HCT116 (cell line): Measurements from ENCODE around the gene ZER1. TPM values are rescaled to one million over a fixed set of nuclear protein-coding genes. Genes with fewer than 3 reads are reported as not detected.
A peak's percentile ranks its signal among the peaks of the same experiment; 100 is the strongest.

ENCODE experiments used
- ATAC-seq: fragments of 200-7000 bp; cut with Tn5 transposase; 2 replicates; pipeline ENCODE4 v1.9.1; 2020; ENCODE audit warnings: mild to moderate bottlenecking, moderate library complexity
- BruUV-seq: library from RNA; stranded (reverse); fragments of 400-500 nt; replicated peaks from 2 replicates; lab custom pipeline; 2021; lab: Mats Ljungman, UMichigan
- CTCF ChIA-PET: fragments of 300-600 bp; sonication (Branson Sonifier 250); formaldehyde crosslinking; loops from one replicate; lab custom pipeline; 2021; ENCODE audit warnings: antibody characterized with exemption; lab: Charles Lee
- POLR2A ChIA-PET: fragments of 300-600, 350-600 bp; sonication (Branson Sonifier 250); formaldehyde crosslinking; loops from one replicate; lab custom pipeline; 2021; ENCODE audit warnings: antibody characterized with exemption; lab: Charles Lee
- RAD21 ChIA-PET, 2 experiments: fragments of 300-600 bp; sonication (Branson Sonifier 250); formaldehyde crosslinking; loops; one replicate each; lab custom pipeline; 2023; ENCODE audit warnings: low total read pairs in 2 of 2; ENCODE audit not compliant: uncharacterized antibody in 2 of 2, unreplicated experiment in 2 of 2, low non-redundant PET in 1 of 2; lab: Charles Lee
- DNase-seq: peaks from one replicate; pipeline ENCODE4 v3.0.0-alpha.2; 2010; ENCODE audit warnings: low read depth, low spot score
- H2AFZ ChIP-seq: fragments of 200-600 bp; shearing (Covaris generic), sonication (generic); 2 replicates; pipeline ENCODE4 v1.6.1; 2017; ENCODE audit warnings: low read depth, mixed run types, mixed read lengths, antibody characterized with exemption, low read length; ENCODE audit not compliant: poor library complexity, severe bottlenecking
- H3K27ac ChIP-seq: 2 replicates; pipeline ENCODE4 v1.5.1; 2012; ENCODE audit warnings: low read depth, low read length
- H3K27me3 ChIP-seq: fragments of 200-600 bp; sonication (generic); 2 replicates; pipeline ENCODE4 v1.6.1; 2016; ENCODE audit warnings: mixed run types, low read length, mixed read lengths; ENCODE audit not compliant: insufficient read depth
- H3K36me3 ChIP-seq, 2 experiments: fragments of 200-500 bp in 1 of 2; fragments of 200-600 bp in 1 of 2; sonication (Bioruptor generic) in 1 of 2; sonication (generic) in 1 of 2; 2 replicates each; pipeline versions ENCODE4 v1.5.1 to v1.6.1; 2014 to 2016; ENCODE audit warnings: low read length in 2 of 2, inconsistent platforms in 1 of 2, mixed read lengths in 1 of 2, mixed run types in 1 of 2; ENCODE audit not compliant: insufficient read depth in 2 of 2, control insufficient read depth in 1 of 2
- H3K4me1 ChIP-seq, 2 experiments: fragments of 200-600 bp in 1 of 2; sonication (generic) in 1 of 2; 2 replicates each; pipeline versions ENCODE4 v1.5.1 to v1.6.1; 2012 to 2017; ENCODE audit warnings: low read length in 2 of 2, inconsistent platforms in 1 of 2, mild to moderate bottlenecking in 1 of 2, mixed read lengths in 1 of 2, mixed run types in 1 of 2, moderate library complexity in 1 of 2; ENCODE audit not compliant: insufficient read depth in 2 of 2, control insufficient read depth in 1 of 2
- H3K4me2 ChIP-seq: fragments of 200-600 bp; sonication (generic); 2 replicates; pipeline ENCODE4 v1.6.1; 2017; ENCODE audit warnings: mixed run types, low read length, mixed read lengths
- H3K4me3 ChIP-seq, 2 experiments: fragments of 200-600 bp in 1 of 2; sonication (generic) in 1 of 2; replicated peaks in 1 of 2; 2 replicates each; pipeline ENCODE4 v1.5.1; 2011 to 2016; ENCODE audit warnings: low read length in 2 of 2, control low read depth in 1 of 2, low read depth in 1 of 2, mild to moderate bottlenecking in 1 of 2, mixed read lengths in 1 of 2, mixed run types in 1 of 2
- H3K79me2 ChIP-seq: fragments of 200-600 bp; sonication (generic); 2 replicates; pipeline ENCODE4 v1.6.1; 2017; ENCODE audit warnings: mild to moderate bottlenecking, mixed run types, low read length, moderate library complexity, mixed read lengths; ENCODE audit not compliant: insufficient read depth
- H3K9ac ChIP-seq: fragments of 200-600 bp; sonication (generic); 2 replicates; pipeline ENCODE4 v1.6.1; 2016; ENCODE audit warnings: low read length, mixed read lengths
- H3K9me2 ChIP-seq: fragments of 200-600 bp; sonication (generic), shearing (Covaris generic); 2 replicates; pipeline ENCODE4 v1.6.1; 2017; ENCODE audit warnings: mixed run types, mild to moderate bottlenecking, moderate library complexity; ENCODE audit not compliant: insufficient read depth
- H3K9me3 ChIP-seq, 2 experiments: fragments of 200-500 bp in 1 of 2; fragments of 200-600 bp in 1 of 2; sonication (Bioruptor generic) in 1 of 2; sonication (generic) in 1 of 2; 2 replicates each; pipeline ENCODE4 v1.6.1; 2014 to 2017; ENCODE audit warnings: low read length in 2 of 2, mixed read lengths in 2 of 2, inconsistent platforms in 1 of 2, low read depth in 1 of 2, mild to moderate bottlenecking in 1 of 2, mixed run types in 1 of 2, moderate library complexity in 1 of 2; ENCODE audit not compliant: control insufficient read depth in 1 of 2, insufficient read depth in 1 of 2
- H4K20me1 ChIP-seq: fragments of 200-600 bp; sonication (generic), shearing (Covaris generic); 2 replicates; pipeline ENCODE4 v1.6.1; 2017; ENCODE audit warnings: mixed run types, mild to moderate bottlenecking, moderate library complexity; ENCODE audit not compliant: insufficient read depth
- ELF1 ChIP-seq: IDR thresholded peaks from 2 replicates; pipeline ENCODE4 v1.6.1; 2012; ENCODE audit warnings: low read depth, borderline replicate concordance
- EZH2 ChIP-seq: fragments of 200-600 bp; sonication (generic); IDR thresholded peaks from 2 replicates; pipeline ENCODE4 v1.6.1; 2017; ENCODE audit warnings: antibody characterized with exemption, mixed run types
- EZH2phosphoT487 ChIP-seq: fragments of 200-600 bp; IDR thresholded peaks from 2 replicates; pipeline ENCODE4 v1.6.1; 2018; ENCODE audit warnings: antibody characterized with exemption, borderline replicate concordance
- JUND ChIP-seq: IDR thresholded peaks from 2 replicates; pipeline ENCODE4 v1.6.1; 2012
- POLR2AphosphoS5 ChIP-seq: IDR thresholded peaks from 2 replicates; pipeline ENCODE4 v1.6.1; 2011; ENCODE audit warnings: mild to moderate bottlenecking, low read depth, low read length, moderate library complexity
- SIN3A ChIP-seq: IDR thresholded peaks from 2 replicates; pipeline ENCODE4 v1.6.1; 2012; ENCODE audit warnings: low read depth
- SRF ChIP-seq: IDR thresholded peaks from 2 replicates; pipeline ENCODE4 v1.6.1; 2012; ENCODE audit warnings: low read depth
- intact Hi-C: fragments of 100-400 bp; cut with micrococcal nuclease; formaldehyde crosslinking; loops from 2 replicates; pipeline ENCODE4 v1.10.0; 2022
- total RNA-seq: library from RNA; stranded (reverse); gene quantifications from one replicate; pipeline ENCODE4 v1.2.1, GENCODE V29; 2021; ENCODE audit not compliant: unreplicated experiment
- TF ChIP-seq, protein P1 (sequence below), 3 experiments: fragments of 200-600 bp in 1 of 3; sonication (generic) in 1 of 3; IDR thresholded peaks in 2 of 3; conservative IDR thresholded peaks in 1 of 3; 2 replicates each; pipeline ENCODE4 v1.5.1; 2012 to 2017; ENCODE audit warnings: low read depth in 2 of 3, low read length in 2 of 3, antibody characterized with exemption in 1 of 3, borderline replicate concordance in 1 of 3, control low read depth in 1 of 3, mild to moderate bottlenecking in 1 of 3, mixed read lengths in 1 of 3, mixed run types in 1 of 3, moderate library complexity in 1 of 3; ENCODE audit not compliant: insufficient read depth in 1 of 3

Gene ZER1
- total RNA-seq, 1 experiment from 2014 or later = 18.0 TPM

- CTCF ChIA-PET = interaction anchor here (1.0 to 1.8 kb wide), 4 partner anchors 10 to 205 kb away, joined by 3 to 14 read pairs (median 4); no protein-coding TSS in a partner anchor
- TSS peak; percentile 55 for BruUV-seq
These were observed 48.3 kb downstream of the ZER1 start for GRCh38 chr9:128723352-128723865.

DNA sequence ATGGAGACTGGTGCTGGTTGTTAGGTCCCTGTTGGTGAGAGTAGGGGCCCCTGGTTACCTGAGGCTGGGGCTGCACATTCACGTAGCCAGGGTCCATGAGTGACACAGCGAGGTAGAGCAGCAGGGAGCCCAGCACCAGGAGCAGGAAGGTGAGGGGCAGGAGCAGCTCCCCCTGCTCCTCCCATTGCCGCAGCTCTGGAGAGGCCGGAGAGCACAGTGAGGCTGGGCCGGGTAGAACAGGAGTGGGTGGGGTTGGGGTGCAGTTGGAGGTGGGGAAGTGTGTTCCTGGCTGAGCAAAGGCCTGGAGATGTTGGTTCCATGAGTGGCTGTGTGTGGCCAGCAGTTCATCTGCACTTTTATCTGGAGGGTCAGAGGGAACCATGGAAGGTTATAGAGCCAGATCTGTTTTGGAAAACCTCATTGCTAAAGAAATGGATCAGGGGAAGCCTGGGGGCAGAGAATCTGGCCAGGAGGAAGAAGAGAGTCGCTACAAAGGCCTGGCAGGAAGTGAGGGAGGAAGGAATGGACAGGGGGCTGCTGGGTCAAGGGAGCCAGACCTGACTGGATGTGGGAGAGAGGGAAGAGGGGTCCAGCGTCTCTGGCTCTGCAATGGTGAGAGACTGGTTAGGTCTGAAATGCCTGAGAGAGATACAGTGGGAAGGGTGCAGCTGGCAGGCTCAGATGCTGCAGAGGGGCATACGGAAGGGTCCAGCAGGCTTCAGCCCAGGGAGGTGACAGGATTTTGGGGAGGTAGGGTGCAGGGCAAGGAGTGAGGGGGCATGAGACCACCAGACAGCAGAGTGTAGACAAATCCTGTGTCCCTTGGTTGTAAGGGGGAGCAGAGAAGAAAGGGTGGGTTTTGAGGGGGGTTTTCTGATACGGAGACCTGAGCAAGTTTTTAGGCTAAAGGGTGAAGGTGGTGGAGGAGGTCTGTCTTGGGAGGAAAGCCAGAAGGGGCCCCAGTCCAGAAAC, 49.1 kb downstream of the ZER1 start:
- Histone ChIP-seq H3K79me2 (peaks cover 9% of the 10 kb centered on the region; the same call in 1 of the 2 replicates), H3K4me1 (peaks cover 9 to 28% of the 10 kb centered on the region in 2 experiments), H3K9me2 (no peaks in the 10 kb centered on the region), H3K4me3 (peak overlapping the region; percentile 93 to 97), H3K36me3 (no peaks in the 10 kb centered on the region; a peak in 1 of 4 replicates), H3K27me3 (no peaks in the 10 kb centered on the region), H3K9me3 (no peaks in the 10 kb centered on the region), H2AFZ (no peak overlapping the region), H4K20me1 (no peaks in the 10 kb centered on the region), H3K9ac (peak overlapping the region; percentile 93), H3K27ac (peak overlapping the region; percentile 62), H3K4me2 (peak overlapping the region; percentile 88)
- no peak for DNase-seq
- intact Hi-C loops = no loop called here
- POLR2A ChIA-PET = no interaction called here
- no peak for ATAC-seq
- no TSS peak for BruUV-seq
- CTCF ChIA-PET = no interaction called here
- RAD21 ChIA-PET = no interaction called here
- TF ChIP-seq, protein P1, sequence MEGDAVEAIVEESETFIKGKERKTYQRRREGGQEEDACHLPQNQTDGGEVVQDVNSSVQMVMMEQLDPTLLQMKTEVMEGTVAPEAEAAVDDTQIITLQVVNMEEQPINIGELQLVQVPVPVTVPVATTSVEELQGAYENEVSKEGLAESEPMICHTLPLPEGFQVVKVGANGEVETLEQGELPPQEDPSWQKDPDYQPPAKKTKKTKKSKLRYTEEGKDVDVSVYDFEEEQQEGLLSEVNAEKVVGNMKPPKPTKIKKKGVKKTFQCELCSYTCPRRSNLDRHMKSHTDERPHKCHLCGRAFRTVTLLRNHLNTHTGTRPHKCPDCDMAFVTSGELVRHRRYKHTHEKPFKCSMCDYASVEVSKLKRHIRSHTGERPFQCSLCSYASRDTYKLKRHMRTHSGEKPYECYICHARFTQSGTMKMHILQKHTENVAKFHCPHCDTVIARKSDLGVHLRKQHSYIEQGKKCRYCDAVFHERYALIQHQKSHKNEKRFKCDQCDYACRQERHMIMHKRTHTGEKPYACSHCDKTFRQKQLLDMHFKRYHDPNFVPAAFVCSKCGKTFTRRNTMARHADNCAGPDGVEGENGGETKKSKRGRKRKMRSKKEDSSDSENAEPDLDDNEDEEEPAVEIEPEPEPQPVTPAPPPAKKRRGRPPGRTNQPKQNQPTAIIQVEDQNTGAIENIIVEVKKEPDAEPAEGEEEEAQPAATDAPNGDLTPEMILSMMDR (IDR thresholded peaks at IDR 0.05 in 2 of 3, conservative IDR thresholded peaks at IDR 0.05 in 1 of 3; ENCODE audit: borderline replicate concordance in 1 of 3, insufficient read depth in 1 of 3, low read depth in 2 of 3, low read length in 2 of 3) = no peak
- TF ChIP-seq JUND (no peak), SIN3A (no peak), SRF (no peak)

More at GRCh38 chr9:128723352-128723865, 48.3 kb downstream of the ZER1 start:
- H3K9me3 ChIP-seq = no peaks in the 10 kb centered on the region
- peak overlapping the region; percentile 93 for H3K9ac ChIP-seq
- POLR2A ChIA-PET = interaction anchor here (0.8 to 1.0 kb wide), 2 partner anchors 25 to 79 kb away, joined by 3 read pairs; no protein-coding TSS in a partner anchor
- no peak for TF ChIP-seq EZH2
- TF ChIP-seq POLR2AphosphoS5 = peak; percentile 35; the same call in 1 of the 2 replicates
- TF ChIP-seq EZH2phosphoT487 = no peak
- no peak for TF ChIP-seq ELF1
- TF ChIP-seq, all 23 proteins: peak for 1
- Histone ChIP-seq H3K4me1 (peaks cover 9 to 28% of the 10 kb centered on the region in 2 experiments), H3K4me3 (peak overlapping the region; percentile 93 to 97), H4K20me1 (no peaks in the 10 kb centered on the region), H3K9me2 (no peaks in the 10 kb centered on the region), H2AFZ (no peak overlapping the region), H3K36me3 (no peaks in the 10 kb centered on the region; a peak in 1 of 4 replicates), H3K27ac (peak overlapping the region; percentile 62), H3K27me3 (no peaks in the 10 kb centered on the region), H3K79me2 (peaks cover 9% of the 10 kb centered on the region; the same call in 1 of the 2 replicates), H3K4me2 (peak overlapping the region; percentile 88)
- DNase-seq (no peak), ATAC-seq (no peak)
- RAD21 ChIA-PET = no interaction called here
- intact Hi-C loops = no loop called here
